Measurements from ENCODE around the gene TP53BP2.

TP53BP2 gene

DNA sequence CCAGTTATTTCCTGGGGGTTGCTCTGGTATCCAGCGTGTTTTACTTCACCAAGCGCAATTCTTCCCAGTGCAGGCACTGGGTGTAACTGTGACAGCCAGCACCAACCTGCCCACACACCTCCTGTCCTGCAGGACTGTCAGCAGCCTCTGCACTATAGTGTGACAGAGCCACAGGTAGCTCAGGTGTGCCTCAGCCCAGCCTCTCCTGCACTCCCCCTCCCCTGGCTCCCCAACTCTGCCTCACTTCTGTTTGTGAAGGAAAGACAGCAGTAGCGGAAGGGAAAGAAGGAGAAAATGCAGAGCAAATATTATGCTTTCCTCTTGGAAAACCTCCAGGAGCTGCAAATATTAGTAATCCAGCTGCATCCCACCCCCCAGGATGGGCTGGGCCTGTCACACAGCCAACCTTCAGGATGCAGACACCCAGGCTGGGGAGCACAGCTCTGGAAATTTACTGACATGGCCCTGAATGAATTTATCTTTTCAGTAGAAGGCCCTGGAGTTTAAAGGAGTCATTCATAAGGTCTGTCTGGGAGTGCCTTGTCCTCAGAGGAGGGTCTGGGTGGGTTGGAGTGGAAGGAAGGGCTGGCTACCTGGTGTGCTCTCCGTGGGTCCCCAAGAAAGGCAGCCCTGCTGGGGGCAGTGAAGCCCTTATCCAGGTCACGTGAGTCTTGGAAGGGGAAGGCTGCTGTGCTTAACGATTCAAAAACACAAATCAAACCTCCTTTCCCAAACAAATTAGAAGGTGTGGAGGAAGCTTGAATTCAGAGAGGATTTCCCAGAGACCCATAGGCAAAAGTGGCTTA, 112.6 kb downstream of the TP53BP2 start:
- TF ChIP-seq ELF4 (IDR thresholded peaks at IDR 0.05): no peak
- no peak for TF ChIP-seq HDGF (IDR thresholded peaks at IDR 0.05; ENCODE audit: borderline replicate concordance)
- no peak for TF ChIP-seq TARDBP (IDR thresholded peaks at IDR 0.05)
- TF ChIP-seq ZNF384 (IDR thresholded peaks at IDR 0.05): no peak
- no peak for TF ChIP-seq SP1 (IDR thresholded peaks at IDR 0.05)
- TF ChIP-seq, protein P1, sequence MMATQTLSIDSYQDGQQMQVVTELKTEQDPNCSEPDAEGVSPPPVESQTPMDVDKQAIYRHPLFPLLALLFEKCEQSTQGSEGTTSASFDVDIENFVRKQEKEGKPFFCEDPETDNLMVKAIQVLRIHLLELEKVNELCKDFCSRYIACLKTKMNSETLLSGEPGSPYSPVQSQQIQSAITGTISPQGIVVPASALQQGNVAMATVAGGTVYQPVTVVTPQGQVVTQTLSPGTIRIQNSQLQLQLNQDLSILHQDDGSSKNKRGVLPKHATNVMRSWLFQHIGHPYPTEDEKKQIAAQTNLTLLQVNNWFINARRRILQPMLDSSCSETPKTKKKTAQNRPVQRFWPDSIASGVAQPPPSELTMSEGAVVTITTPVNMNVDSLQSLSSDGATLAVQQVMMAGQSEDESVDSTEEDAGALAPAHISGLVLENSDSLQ (IDR thresholded peaks at IDR 0.05): no peak
- no peak for TF ChIP-seq LEF1 (IDR thresholded peaks at IDR 0.05; ENCODE audit: borderline replicate concordance)
- TF ChIP-seq ARNT (IDR thresholded peaks at IDR 0.05): no peak
- no peak for TF ChIP-seq CTBP1 (IDR thresholded peaks at IDR 0.05; ENCODE audit: borderline replicate concordance)
- no peak for TF ChIP-seq FOXA1 (IDR thresholded peaks at IDR 0.05)
- no peak for TF ChIP-seq FOXM1 (IDR thresholded peaks at IDR 0.05; ENCODE audit: borderline replicate concordance)
- TF ChIP-seq BHLHE40 (IDR thresholded peaks at IDR 0.05; ENCODE audit: borderline replicate concordance): no peak
- TF ChIP-seq SUZ12 (IDR thresholded peaks at IDR 0.05): no peak
- TF ChIP-seq NFRKB (IDR thresholded peaks at IDR 0.05): no peak
- no peak for TF ChIP-seq L3MBTL2 (conservative IDR thresholded peaks at IDR 0.05)
- no peak for DNase-seq (ENCODE audit: extremely low spot score)
- CTCF ChIA-PET: no interaction called here
- POLR2A ChIA-PET: no interaction called here

DNA sequence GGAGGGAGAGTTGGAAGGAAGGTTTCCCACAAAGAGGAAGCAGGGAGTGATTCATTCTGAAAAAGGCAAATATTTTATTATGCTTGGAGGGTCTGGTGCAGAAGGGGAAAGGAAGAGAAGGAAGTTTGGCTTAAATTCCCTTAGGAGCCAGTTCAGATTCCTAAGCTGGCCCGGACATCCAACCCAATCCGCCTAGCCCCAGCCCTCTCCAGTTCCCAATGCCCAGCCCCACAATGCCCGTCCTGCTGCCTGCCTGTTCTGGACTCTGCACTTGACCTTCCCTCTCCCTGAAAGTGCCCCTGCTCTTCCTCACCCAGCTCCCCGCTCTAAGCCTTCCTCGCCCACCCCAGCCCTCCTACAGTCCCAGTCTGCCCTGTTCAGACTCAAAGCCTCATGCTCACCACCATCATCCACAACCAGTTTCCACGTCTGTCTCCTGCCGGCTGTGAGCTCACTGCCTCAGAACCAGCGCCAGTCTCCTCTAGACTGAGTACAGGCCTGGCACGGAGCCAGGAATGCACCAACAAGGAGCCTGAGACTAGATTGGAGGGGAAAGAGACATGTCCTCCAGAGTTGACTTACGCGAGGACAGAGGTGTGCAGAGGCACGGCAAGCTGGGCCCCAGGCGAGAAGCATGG, 114.5 kb downstream of the TP53BP2 start:
- DNase-seq (ENCODE audit: extremely low spot score): no peak
- CTCF ChIA-PET: interaction anchor here (0.8 to 1.0 kb wide), 2 partner anchors 13 to 18 kb away, joined by 3 read pairs; no protein-coding TSS in a partner anchor
- no peak for TF ChIP-seq FOXK2 (IDR thresholded peaks at IDR 0.05)
- no peak for TF ChIP-seq TARDBP (IDR thresholded peaks at IDR 0.05)
- TF ChIP-seq ELF4 (IDR thresholded peaks at IDR 0.05): no peak
- TF ChIP-seq FOXM1 (IDR thresholded peaks at IDR 0.05; ENCODE audit: borderline replicate concordance): no peak
- TF ChIP-seq NFRKB (IDR thresholded peaks at IDR 0.05): no peak
- TF ChIP-seq LEF1 (IDR thresholded peaks at IDR 0.05; ENCODE audit: borderline replicate concordance): no peak
- no peak for TF ChIP-seq SUZ12 (IDR thresholded peaks at IDR 0.05)
- TF ChIP-seq L3MBTL2 (conservative IDR thresholded peaks at IDR 0.05): no peak
- no peak for TF ChIP-seq BHLHE40 (IDR thresholded peaks at IDR 0.05; ENCODE audit: borderline replicate concordance)
- TF ChIP-seq CTBP1 (IDR thresholded peaks at IDR 0.05; ENCODE audit: borderline replicate concordance): no peak
- TF ChIP-seq HDGF (IDR thresholded peaks at IDR 0.05; ENCODE audit: borderline replicate concordance): no peak
- POLR2A ChIA-PET: no interaction called here

DNA sequence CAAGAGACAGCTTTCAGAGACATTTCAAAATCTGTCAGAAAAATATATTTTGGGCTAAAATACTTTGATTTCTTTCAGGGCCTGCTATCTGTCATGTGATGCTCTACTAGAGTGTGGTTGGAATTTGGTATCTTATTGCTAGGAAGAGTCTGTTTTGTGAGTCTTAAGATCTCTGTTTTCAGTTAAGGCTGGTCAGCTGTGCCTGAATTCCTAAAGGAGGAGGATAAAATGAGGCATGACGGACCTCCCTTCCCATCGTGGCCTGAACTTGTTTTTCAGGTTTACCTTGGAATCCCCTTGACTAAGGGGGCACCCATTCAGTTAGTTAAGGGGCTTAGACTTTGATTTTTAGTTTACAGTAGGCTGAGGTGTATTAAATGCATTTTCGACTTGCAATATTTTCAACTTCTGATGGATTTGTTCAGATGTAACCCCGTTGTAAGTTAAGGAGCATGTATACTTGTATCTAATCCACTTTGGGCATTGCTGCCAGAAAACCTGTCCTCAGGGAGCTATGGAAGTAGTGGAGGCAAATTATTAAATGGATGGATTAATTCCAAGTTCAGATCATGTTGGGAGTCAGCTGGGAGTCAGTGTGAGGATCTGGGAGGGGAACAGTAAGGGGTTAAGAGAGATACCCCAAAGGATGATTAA, 115.1 kb downstream of the TP53BP2 start:
- no peak for DNase-seq (ENCODE audit: extremely low spot score)
- no peak for TF ChIP-seq FOXA1 (IDR thresholded peaks at IDR 0.05)
- TF ChIP-seq, protein P1 (IDR thresholded peaks at IDR 0.05): no peak
- no peak for TF ChIP-seq L3MBTL2 (conservative IDR thresholded peaks at IDR 0.05)
- no peak for TF ChIP-seq SUZ12 (IDR thresholded peaks at IDR 0.05)
- TF ChIP-seq FOXM1 (IDR thresholded peaks at IDR 0.05; ENCODE audit: borderline replicate concordance): no peak
- no peak for TF ChIP-seq ARNT (IDR thresholded peaks at IDR 0.05)
- TF ChIP-seq CTBP1 (IDR thresholded peaks at IDR 0.05; ENCODE audit: borderline replicate concordance): no peak
- no peak for TF ChIP-seq SP1 (IDR thresholded peaks at IDR 0.05)
- TF ChIP-seq LEF1 (IDR thresholded peaks at IDR 0.05; ENCODE audit: borderline replicate concordance): no peak
- CTCF ChIA-PET: interaction anchor here (0.5 to 1.0 kb wide), 3 partner anchors 12 to 727 kb away, joined by 3 to 4 read pairs (median 3); no protein-coding TSS in a partner anchor
- POLR2A ChIA-PET: no interaction called here

DNA sequence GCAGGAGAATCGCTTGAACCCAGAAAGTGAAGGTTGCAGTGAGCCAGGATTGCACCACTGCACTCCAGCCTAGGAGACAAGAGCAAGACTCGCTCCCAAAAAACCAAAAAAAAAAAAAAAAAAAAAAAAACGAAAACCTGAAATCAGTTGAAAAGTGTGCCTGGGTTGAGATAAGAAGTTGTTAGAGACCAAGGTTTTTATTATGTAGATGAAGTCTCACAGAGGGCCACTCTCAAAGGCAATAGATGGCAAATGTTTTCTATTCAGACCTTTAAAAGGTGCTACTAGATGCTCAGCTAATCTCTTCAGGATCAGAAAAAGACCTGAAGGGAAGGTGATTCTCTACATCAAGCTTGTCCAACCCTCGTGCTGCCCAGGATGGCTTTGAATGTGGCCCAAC, 115.8 kb downstream of the TP53BP2 start:
- ChIA-PET CTCF (interaction anchor here (0.6 kb wide), 1 partner anchor 31 kb away, joined by 3 read pairs; no protein-coding TSS in a partner anchor), POLR2A (no interaction called here)
- DNase-seq (ENCODE audit: extremely low spot score): no peak
- no peak for TF ChIP-seq FOXM1 (IDR thresholded peaks at IDR 0.05; ENCODE audit: borderline replicate concordance)
- TF ChIP-seq FOXA1 (IDR thresholded peaks at IDR 0.05): no peak
- TF ChIP-seq FOXK2 (IDR thresholded peaks at IDR 0.05): no peak
- TF ChIP-seq, protein P1 (IDR thresholded peaks at IDR 0.05): no peak
- TF ChIP-seq ZNF384 (IDR thresholded peaks at IDR 0.05): no peak
- TF ChIP-seq BHLHE40 (IDR thresholded peaks at IDR 0.05; ENCODE audit: borderline replicate concordance): no peak
- TF ChIP-seq TARDBP (IDR thresholded peaks at IDR 0.05): no peak
- TF ChIP-seq SUZ12 (IDR thresholded peaks at IDR 0.05): no peak
- no peak for TF ChIP-seq L3MBTL2 (conservative IDR thresholded peaks at IDR 0.05)

All from HEK293T (cell line).